ENCODE results near the gene SPNS2. TPM values are rescaled to one million over a fixed set of nuclear protein-coding genes. Genes with fewer than 3 reads are reported as not detected.

SPNS2 gene
- total and polyA plus RNA-seq, 2 of the 8 experiments (the other 6 are each of a cell fraction or from before 2014, with no cell fraction given), result 1.2 to 1.5 TPM

- TF ChIP-seq CHD7 (IDR thresholded peaks at IDR 0.05; ENCODE audit: insufficient replicate concordance, low read length) (no peak), SP4 (IDR thresholded peaks at IDR 0.05; ENCODE audit: low read length) (no peak), MAX (IDR thresholded peaks at IDR 0.05) (no peak), CBX8 (IDR thresholded peaks at IDR 0.05; ENCODE audit: borderline replicate concordance, low read depth, low read length) (no peak), SRF (IDR thresholded peaks at IDR 0.05; ENCODE audit: low read depth, low read length) (no peak), POLR2AphosphoS5 (IDR thresholded peaks at IDR 0.05; ENCODE audit: low read depth, low read length) (no peak), CREB1 (IDR thresholded peaks at IDR 0.05) (no peak), KDM5A (IDR thresholded peaks at IDR 0.05; ENCODE audit: low read length) (no peak), BACH1 (IDR thresholded peaks at IDR 0.05; ENCODE audit: low read length) (no peak), MAFK (IDR thresholded peaks at IDR 0.05; ENCODE audit: low read depth, low read length) (no peak), ZNF274 (IDR thresholded peaks at IDR 0.05; ENCODE audit: borderline replicate concordance, extremely low read depth, low read length) (no peak), CHD1 (IDR thresholded peaks at IDR 0.05; ENCODE audit: low read depth, low read length) (no peak), RAD21 (IDR thresholded peaks at IDR 0.05 in 1 of 2, conservative IDR thresholded peaks at IDR 0.05 in 1 of 2; ENCODE audit: low read depth in 2 of 2, low read length in 2 of 2) (no peak)
These were observed 77.5 kb downstream of the SPNS2 start (continued) for GRCh38 chr17:4576161-4576558.
